ENCODE results near the gene TRAF3.
"Not testable (repeated sequence)": the region's sequence is repeated elsewhere in the genome, so short reads cannot be mapped to it uniquely, and the experiment has no call there.

TRAF3 gene

GRCh38 chr14:102923925-102924486 is 146.8 kb downstream of the TRAF3 start:
- no peak for DNase-seq (ENCODE audit: low spot score)

GRCh38 chr14:102924632-102925588 is 147.7 kb downstream of the TRAF3 start:
- no peak for DNase-seq (ENCODE audit: low spot score)

GRCh38 chr14:102925646-102926045 is 148.4 kb downstream of the TRAF3 start:
- no peak for DNase-seq (ENCODE audit: low spot score)

- no peak for DNase-seq (ENCODE audit: low spot score)
Measured at GRCh38 chr14:102926104-102926503, 148.9 kb downstream of the TRAF3 start.

GRCh38 chr14:102926840-102927239 is 149.6 kb downstream of the TRAF3 start:
- DNase-seq (ENCODE audit: low spot score), result not testable (repeated sequence)

GRCh38 chr14:102927346-102927877 is 150.2 kb downstream of the TRAF3 start:
- no peak for DNase-seq (ENCODE audit: low spot score)

GRCh38 chr14:102927878-102928411 is 150.7 kb downstream of the TRAF3 start:
- no peak for DNase-seq (ENCODE audit: low spot score)

GRCh38 chr14:102928412-102929240 is 151.4 kb downstream of the TRAF3 start:
- peak; percentile 47 for DNase-seq (ENCODE audit: low spot score)

- DNase-seq (ENCODE audit: low spot score), result no peak
Measured at GRCh38 chr14:102929241-102930137, 152.2 kb downstream of the TRAF3 start.

GRCh38 chr14:102930138-102930752 is 153.0 kb downstream of the TRAF3 start:
- no peak for DNase-seq (ENCODE audit: low spot score)

- peak; percentile 47 for DNase-seq (ENCODE audit: low spot score)
Measured at GRCh38 chr14:102930753-102931579, 153.7 kb downstream of the TRAF3 start.

GRCh38 chr14:102931580-102932285 is 154.5 kb downstream of the TRAF3 start:
- DNase-seq (ENCODE audit: low spot score), result no peak

- DNase-seq (ENCODE audit: low spot score), result no peak
Measured at GRCh38 chr14:102932484-102933248, 155.4 kb downstream of the TRAF3 start.

GRCh38 chr14:102933618-102934231 is 156.5 kb downstream of the TRAF3 start:
- DNase-seq (ENCODE audit: low spot score), result no peak

- no peak for DNase-seq (ENCODE audit: low spot score)
Measured at GRCh38 chr14:102935756-102936155, 158.5 kb downstream of the TRAF3 start.

- no peak for DNase-seq (ENCODE audit: low spot score)
Measured at GRCh38 chr14:102937331-102938175, 160.3 kb downstream of the TRAF3 start.

GRCh38 chr14:102938191-102938590 is 160.9 kb downstream of the TRAF3 start:
- DNase-seq (ENCODE audit: low spot score), result no peak

All from AG08395 (cell line).